ENCODE measurements around the gene PLEKHG4B. TPM values are rescaled to one million over a fixed set of nuclear protein-coding genes. Genes with fewer than 3 reads are reported as not detected.

Gene PLEKHG4B
- polyA plus RNA-seq, 12 donors, result 0.23 to 15.1 (median 0.72) TPM; not detected in 2

DNA sequence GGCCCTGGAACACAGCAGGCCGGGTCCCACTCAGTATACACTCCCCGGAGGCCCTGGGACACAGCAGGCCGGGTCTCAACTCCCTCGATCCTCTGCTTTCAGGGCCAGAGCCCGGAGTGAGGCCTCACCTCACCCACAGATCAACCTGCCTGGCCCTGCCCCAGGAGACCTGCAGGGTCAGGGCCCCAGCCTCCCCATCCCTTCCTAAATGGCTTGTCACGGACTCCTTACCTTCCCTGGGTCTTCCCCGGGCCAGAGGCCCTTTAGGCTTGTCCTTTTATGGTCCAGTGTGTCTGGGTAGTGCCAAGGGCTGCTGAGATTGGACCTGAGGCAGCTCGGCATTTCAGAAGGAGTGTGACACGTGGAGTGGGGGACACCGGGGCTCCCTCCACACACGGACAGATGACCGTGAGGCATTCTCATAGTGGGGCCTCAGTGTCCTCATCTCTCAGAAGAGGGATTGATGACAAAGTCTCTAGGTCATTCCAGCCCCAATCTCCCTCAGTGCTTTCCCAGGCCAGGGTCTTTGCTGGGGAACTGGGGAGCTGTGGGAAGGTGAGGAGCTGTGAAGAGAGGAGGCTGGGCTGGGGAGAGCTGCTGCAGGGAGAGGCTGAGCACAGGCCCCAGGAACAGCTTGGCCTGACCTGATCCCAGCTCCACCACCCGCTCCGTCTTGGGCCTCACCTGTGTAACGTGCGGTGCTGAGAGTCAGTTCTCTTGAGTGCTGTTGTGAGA lies 18.0 kb upstream of the PLEKHG4B start:
- no peak for DNase-seq

DNA sequence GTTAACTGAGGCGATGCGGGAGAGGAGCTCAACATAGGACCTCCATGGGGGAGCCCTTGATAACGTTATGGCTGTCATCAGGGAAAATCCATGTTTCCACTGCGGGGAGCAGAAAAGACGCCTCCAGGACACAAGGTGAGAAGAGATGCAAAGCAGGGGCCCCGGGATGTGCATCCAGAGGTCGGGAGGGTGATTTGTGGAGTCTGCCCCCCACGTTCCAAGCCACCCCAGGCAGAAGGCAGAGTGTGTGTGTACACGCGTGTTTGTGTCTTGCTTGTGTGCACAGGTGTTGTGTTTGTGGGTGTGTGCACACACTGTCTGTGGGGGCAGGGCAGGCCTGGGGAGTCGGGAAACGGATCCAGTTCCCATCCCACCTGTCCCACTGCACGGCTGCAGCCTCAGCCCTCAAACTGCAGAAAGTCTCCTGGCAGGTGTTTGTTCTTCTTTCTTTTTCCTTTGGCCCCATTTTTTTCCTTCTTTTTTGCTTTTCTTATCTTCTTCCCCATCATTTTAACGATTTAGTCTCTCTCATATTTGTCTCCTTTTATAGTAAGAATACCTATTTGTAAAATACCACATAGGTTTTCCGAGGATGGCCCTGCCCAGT lies 17.4 kb upstream of the PLEKHG4B start:
- DNase-seq, result no peak

DNA sequence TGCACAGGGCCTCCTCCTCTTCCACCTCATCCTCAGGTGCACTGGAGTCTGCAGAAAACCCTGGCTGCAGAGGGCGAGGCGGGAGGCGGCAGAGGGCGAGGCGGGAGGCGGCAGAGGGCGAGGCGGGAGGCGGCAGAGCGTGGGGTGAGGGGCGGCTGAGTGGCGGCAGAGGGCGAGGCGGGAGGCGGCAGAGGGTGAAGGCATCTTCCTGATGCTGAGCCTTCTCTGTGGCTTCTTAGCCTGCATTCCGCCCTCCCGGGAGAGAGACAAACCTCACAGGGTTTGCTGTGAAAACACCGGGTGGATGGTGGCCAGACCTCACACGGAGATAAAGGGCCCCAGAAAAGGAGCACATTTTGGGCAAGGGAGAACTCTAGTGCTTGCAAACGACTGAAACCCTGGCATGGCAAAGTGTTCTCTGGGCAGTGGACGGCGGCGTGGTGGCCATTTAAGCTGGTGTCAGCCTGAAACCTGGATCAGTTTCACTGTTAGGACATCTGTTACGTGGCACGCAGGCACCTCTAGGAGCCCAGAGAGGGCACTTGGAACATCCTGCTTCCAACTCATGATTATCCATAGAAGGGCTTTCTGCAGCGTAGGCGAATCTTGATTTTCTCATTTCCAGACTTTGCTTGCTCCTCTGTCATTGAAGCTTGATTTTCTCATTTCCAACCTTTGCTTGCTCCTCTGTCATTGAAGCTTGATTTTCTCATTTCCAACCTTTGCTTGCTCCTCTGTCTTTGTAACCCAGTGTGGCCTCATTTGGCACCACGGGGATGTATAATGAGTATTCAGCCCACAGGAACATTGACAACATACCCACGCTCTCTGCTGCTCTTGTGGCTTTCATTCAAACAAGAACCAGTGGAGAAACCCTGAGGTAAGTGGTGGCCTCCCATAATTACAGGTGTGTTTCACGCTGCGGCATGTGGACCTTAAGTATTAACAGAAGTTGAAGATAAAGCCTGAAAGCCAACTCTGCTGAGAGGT lies 16.3 kb upstream of the PLEKHG4B start:
- DNase-seq, result no peak

DNA sequence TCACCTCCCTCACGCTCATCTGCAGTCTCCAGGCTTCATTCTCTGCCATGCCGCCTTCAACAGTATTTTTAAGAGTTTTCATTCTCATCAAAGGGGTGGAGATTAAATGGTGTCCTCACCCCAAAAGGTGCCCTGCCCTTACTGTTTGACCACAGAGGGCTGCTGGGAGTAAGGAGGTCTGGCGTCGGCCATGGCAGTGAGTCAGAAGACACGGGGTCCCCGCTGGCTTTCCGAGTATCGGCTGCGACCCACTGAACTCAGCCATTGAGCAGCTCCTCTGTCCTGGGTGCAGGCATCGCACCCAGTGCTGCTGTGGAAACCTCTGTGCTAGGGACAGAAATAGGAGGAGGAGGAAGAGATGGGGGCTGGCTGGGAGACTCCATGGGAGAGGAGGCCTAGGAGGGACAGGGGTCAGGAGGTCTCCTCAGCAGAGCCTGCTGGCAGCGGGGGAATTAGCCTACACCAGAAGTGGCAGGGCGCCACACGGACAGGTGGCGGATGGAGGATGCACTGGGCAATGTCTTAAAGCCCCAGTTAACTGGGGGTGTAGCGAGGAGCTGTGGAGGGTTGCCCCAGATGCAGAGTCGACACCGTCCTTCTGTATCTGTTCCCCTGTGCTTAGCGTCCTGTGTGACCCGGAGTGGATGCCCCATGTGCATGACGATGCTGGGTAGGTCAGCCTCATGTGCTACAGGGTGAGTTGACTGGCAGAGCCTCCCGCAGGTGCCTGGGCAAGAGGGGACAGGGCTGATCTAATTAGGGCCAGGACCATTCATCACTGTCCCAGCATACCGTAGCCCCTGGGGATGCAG lies 15.4 kb upstream of the PLEKHG4B start:
- no peak for DNase-seq

DNA sequence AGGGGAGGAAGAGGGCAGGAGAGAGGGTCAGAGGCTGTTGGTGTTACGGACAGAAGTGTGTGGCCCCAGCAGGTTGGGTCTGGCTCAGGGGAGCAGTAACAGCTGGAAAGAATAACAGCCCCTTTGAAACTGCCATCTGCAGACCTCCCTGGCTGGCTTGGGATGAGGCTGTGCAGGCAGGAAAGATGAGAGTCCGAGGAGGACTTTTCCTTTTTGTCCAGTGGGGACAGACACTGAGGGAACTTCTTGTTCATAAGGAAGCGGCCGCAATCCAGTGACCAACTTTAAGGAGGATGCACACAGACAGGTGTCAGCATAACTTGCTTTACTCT lies 14.8 kb upstream of the PLEKHG4B start:
- DNase-seq, result no peak

DNA sequence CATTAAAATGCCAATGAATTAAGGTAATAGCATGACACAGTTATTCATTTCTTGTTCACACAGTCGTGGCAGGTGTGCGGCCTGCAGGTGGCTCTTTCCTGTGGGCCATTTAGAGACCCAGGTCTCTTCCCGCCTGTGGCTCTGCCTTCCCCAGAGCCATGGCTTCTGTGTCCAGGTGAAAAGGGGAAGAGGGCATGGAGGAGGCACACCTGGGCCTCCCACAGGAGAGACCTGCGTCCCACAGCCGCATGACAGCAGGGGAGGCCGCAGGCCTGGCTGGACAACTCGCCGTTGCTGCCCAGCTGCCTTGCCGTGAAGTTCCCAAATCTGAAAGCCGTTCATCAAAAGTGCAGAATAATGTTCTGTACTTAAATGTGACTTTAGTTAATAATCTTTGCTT lies 14.4 kb upstream of the PLEKHG4B start:
- DNase-seq, result no peak

DNA sequence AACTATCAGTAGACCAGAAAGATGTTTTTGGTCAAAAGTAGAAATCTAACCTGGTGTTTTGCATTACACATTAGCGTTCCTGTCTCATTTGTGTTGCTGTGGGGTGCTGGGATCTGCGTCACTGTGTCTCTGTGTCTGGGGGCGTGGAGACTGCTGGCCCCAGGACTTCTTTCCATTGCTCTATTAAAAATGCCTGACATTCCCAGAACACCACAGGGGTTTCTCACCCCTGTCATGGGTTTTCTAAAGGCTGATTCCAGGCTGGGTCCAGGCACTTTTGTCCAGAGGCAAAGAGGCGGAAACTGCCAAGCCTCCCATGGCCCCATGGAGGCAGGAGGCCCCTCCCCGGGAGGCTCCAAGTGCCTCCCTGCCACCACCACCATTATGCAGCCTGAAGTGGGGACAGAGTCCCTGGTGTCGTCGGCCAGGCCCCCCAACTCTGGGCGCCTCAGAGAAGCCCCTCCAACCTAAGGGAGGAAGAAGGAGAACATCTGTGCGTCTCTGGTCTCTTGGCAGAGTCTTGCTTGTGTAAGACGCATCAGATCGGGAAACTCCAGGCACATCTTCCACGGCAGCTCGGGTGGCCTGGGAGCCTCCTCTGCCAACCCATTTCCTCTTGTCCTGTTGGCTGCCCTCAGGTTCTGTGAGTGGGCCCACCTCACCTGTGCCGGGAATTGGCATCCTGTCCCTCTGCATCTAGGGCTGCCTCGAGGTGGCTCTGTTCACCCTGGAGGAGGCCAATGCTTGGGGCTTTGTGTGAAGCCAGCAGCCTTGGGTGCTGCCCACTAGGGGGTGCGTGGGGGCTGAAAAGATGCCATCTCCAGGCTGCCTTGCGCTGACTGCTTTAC lies 13.8 kb upstream of the PLEKHG4B start:
- DNase-seq, result no peak

DNA sequence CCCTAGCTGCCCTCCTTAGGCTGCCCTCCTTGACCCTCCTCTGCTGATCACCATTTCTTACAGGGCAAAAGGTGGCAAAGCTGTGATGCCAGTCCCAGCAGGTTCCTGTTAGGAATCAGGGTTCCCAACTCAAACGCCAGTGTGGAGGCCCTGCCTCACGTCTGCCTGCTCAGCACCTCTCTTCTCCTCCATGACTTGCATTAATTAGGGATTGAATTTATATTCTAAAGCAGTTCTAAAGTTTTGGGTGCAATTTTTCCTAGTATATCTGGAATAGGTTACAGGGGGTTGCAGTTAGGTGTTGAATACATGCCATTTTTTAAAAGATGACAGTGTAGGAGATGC lies 13.2 kb upstream of the PLEKHG4B start:
- no peak for DNase-seq

DNA sequence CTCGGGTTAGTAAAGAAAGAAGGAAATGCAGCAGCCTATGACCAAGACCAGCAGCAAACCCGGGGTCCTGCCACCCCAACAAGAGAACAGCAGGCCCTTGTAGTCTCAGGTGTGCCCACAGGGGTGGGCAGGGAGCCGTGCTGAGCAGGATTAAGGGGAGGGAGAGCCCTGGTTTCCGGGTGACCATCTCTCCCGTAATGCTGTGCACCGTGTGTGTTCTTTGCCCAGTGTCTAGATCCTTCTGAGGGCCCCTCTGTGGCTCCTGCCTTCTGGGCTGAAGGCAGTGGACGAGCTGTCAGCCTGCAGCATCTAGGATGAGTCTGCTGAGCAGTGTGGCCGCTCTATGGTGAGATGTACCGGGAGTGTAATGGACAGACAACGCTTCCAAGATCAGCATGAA lies 12.7 kb upstream of the PLEKHG4B start:
- no peak for DNase-seq

DNA sequence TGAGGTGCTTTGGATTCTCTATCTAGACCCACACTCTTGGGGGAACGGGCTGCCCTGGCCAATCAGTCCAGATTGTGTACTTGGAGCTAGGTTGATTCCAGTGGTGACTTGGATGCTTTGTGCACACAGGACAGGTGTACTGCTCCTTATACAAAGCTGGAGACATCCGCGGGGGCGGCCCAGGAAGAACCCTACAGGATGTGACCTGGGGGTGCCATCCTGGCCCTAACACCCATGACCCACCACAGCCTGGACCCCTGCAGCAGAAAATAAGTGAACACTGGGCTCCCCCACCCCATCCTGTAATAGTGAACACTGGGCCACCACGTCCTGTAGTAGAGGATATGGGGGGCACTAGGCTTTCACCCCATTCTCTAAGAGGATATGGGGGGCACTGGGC lies 12.1 kb upstream of the PLEKHG4B start:
- no peak for DNase-seq

DNA sequence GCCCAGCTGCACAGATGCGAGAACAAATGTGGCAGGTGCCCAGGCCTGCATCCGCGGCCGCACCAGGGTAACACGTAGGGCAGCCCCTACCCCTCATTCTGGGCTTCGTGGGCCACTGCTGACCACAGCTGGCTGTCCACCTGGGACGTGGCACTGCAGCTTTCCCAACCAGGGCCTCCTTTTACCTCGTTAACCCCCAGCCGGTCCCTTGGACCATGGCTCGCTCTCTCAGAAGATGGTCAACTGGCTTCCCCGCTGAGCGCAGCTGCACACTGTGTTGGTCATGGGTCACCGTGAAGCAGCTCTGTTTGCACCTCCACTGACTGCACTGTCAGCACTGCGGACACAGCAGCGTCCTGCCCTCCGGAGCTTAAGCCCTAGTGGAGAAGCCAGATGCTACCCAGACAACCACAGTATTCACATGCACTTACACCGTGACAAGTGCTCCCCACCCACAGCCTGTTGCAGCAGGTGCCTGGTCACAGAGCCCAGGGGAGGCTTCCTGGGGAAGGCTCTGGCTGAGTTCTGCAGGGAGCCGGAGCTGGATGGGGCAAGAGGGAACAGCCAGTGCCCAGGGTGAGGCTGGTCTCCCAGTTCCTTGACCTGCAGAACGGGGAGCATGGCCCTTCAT lies 10.5 kb upstream of the PLEKHG4B start:
- no peak for DNase-seq

DNA sequence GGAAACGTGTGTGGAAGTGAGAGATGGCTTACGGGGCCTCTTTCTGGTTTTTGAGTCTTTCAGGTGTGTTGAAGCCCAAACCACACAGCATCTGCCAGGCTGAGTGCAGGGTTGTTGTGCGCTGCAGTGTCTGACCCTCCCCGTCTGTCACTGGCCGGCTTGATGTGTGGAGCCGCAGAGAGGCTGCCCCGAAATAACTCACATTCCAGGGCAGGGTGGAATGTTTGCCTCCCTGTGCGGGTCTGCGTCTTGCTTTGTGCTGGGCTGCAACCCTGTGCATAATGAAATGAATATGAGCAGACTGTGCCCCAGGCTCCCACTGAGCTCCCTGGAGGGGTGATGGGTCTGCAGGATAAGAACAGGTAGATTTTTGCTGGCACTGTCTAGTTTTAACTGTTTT lies 9.9 kb upstream of the PLEKHG4B start:
- no peak for DNase-seq

DNA sequence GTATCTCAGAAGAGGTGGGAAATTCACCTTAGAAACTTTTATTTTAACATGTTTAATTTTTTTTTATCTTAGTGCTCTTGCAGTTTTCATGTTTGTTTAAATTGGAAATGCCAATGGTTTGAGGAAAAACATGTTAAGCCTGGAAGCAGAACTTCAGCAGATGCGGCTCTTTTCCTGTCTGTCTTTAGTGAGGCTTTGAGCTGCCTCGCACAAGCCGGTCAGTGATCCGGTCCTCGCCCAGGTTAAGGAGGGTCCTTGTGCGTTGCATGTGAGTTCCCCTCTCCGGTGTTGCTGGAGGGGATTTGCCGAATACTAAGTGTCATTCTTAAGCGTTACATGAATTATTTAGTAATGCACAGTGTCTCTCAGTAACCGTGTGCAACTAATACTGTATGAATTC lies 9.4 kb upstream of the PLEKHG4B start:
- DNase-seq, result no peak

DNA sequence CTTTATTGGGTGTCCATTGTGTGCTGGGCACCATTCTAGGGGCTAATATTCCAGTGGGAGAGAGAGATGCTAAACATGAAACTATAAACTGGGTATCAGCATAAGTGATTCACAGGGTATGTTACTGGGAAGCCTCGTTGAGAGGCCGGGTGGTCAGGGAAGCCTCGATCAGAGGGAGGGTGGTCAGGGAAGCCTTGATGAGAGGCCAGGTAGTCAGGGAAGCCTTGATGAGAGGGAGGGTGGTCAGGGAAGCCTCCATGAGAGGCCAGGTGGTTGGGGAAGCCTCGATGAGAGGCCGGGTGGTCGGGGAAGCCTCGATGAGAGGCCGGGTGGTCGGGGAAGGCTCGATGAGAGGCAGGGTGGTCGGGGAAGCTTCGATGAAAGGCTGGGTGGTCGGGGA lies 8.9 kb upstream of the PLEKHG4B start:
- no peak for DNase-seq

DNA sequence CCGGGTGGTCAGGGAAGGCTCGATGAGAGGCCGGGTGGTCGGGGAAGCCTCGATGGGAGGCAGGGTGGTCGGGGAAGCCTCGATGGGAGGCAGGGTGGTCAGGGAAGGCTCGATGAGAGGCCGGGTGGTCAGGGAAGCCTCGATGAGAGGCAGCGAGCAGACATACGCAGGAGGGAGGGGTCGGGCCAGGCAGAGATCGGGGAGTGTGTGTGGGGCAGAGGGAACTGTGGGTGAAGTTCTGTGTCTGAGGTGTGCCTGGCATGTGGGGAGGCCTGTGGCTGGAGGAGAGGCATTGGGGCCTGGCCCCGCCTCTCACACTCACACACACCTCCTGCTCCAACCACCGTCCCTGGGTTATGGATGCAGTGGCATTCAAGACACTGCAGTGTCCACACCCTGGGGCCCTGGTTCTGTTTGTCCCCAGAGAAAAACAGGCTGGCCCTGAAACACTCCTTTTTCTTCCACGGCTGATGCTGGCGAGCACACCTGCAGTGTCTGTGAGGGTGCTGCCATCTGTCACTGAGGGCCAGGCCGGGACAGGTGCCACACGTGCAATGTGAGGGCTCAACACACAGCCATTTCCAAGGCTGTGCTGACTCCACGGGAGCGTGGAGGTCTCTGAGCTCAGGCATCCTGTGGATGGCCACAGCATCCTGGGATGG lies 6.5 kb upstream of the PLEKHG4B start:
- DNase-seq, result no peak

DNA sequence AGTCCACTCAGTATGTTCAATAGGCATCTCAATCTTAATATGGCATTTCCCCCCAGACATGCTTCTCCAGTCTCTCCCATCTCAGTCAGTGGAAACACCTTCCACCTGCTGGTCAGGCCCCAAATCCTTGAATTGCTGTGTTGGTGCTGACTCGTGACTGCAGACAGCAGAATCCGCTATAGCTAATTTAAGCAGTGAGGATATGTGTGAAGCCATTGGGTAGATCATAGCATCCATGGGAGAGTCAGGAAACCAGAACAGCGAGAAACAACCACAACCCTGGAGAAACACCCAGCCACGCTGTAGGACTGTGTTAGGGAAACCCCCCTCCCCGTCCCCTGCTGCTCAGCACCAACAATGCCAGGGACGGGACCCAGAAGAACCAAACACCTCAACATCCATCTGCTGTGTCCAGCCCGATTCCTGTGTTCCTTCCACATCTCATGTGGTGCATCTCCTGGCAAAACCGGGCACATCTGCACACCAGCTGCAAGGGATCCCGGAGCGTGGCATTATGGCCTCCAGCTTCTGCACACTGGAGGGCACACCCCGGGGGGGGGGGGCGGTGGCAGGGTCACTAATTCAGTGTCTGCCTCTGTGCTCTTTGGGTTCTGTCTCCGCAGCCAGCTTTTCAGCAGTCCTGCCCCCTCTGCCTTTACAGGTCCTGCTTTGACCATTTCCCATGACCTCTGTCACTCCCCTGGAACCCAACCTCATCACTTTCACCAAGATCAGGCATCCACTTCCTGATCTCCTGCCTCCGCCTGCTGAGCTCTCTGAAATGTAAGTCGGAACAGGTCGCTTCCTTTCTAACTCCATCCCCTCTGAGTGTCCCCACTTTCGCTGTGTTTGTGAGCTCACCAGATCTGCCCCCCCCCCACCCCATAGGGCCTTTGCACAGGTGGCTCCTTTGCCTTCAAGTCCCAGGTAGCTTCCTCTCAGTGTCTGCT lies 2.4 kb upstream of the PLEKHG4B start:
- no peak for DNase-seq

DNA sequence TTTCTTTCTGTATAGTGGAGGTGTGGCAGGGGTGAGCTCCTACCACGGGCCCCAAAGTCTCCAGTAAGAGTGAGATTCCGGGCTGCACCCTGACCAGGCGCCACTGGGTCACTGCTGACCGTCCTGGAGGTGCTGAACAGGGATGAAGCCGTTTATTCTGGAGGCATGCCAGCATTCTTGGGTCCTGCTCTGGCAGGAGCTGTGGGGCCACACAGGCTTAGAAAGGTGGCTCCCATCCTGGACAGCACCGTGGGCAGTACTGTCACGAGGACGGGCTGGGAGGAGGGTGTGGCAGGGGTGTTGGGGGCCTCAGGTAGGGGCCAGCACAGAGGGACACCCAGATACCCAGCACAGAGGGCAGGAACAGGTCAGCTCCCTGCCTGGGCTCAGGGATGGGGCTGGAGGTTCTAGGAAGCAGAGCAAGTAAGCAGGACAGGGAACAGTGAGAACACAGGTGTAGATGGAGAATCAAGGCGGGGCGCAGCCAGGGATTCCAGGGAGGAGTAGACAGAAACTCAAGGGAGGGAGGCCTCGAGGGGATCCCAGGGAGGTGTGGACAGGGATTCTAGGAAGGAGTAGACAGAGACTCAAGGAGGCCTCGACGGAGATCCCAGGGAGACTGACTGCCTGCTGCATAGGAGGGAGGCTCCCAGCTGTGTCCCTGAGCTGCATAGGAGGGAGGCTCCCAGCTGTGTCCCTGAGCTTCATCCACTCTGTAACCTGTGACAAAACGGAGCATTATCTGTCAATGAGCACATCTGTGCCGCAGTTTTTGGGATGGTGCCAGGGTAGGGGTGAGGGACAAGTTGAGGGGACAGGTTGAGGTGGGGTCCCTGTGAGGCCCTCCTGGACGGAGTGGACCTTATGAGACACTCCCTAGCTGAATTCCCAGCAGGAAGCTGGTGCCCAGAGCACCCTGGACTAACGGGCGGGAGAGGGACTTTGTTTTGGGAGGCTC lies 1.1 kb upstream of the PLEKHG4B start:
- DNase-seq, result no peak

Data from muscle of arm (tissue), 12 donors.